HepG2 (cell line): Measurements from ENCODE around the gene TEX14. TPM values are rescaled to one million over a fixed set of nuclear protein-coding genes. Genes with fewer than 3 reads are reported as not detected.

Source experiments
- BORCS8-MEF2B ChIP-seq: sonication (generic); formaldehyde crosslinking; IDR thresholded peaks from 2 replicates; pipeline ENCODE4 v1.8.0; 2022; ENCODE audit warnings: mild to moderate bottlenecking, missing genetic modification reagents
- FOXA3 ChIP-seq: IDR thresholded peaks from 2 replicates; pipeline ENCODE4 v1.6.1; 2016; ENCODE audit warnings: missing genetic modification reagents, missing compliant biosample characterization
- GTF2F1 ChIP-seq: fragments of 150-350 bp; IDR thresholded peaks from 2 replicates; pipeline ENCODE4 v1.6.1; 2014; ENCODE audit warnings: low read length
- ISL2 ChIP-seq: sonication (generic); formaldehyde crosslinking; IDR thresholded peaks from 2 replicates; pipeline ENCODE4 v1.5.0; 2020; ENCODE audit warnings: missing genetic modification reagents
- NCOA5 ChIP-seq: sonication (generic); formaldehyde crosslinking; IDR thresholded peaks from 2 replicates; pipeline ENCODE4 v1.4.0; 2020; ENCODE audit warnings: missing genetic modification reagents
- PAF1 ChIP-seq: IDR thresholded peaks from 2 replicates; pipeline ENCODE4 v1.6.1; 2016; ENCODE audit warnings: missing genetic modification reagents, missing compliant biosample characterization
- PITX1 ChIP-seq: sonication (generic); formaldehyde crosslinking; IDR thresholded peaks from 2 replicates; pipeline ENCODE4 v1.5.1; 2020; ENCODE audit warnings: mild to moderate bottlenecking, missing genetic modification reagents
- SIX1 ChIP-seq: sonication (generic); formaldehyde crosslinking; IDR thresholded peaks from 2 replicates; pipeline ENCODE4 v1.4.0; 2020; ENCODE audit warnings: missing genetic modification reagents, borderline replicate concordance
- ZFP37 ChIP-seq: sonication (generic); formaldehyde crosslinking; IDR thresholded peaks from 2 replicates; pipeline ENCODE4 v1.4.0; 2020; ENCODE audit warnings: missing genetic modification reagents, borderline replicate concordance
- ZNF224 ChIP-seq: sonication (generic); formaldehyde crosslinking; IDR thresholded peaks from 2 replicates; pipeline ENCODE4 v1.5.0; 2020; ENCODE audit warnings: mild to moderate bottlenecking, missing genetic modification reagents
- ZNF256 ChIP-seq: sonication (generic); formaldehyde crosslinking; conservative IDR thresholded peaks from 2 replicates; pipeline ENCODE4 v1.4.0; 2020; ENCODE audit warnings: missing genetic modification reagents
- ZNF557 ChIP-seq: sonication (generic); formaldehyde crosslinking; IDR thresholded peaks from 2 replicates; pipeline ENCODE4 v1.4.0; 2020; ENCODE audit warnings: missing genetic modification reagents
- ZNF589 ChIP-seq: sonication (generic); formaldehyde crosslinking; conservative IDR thresholded peaks from 2 replicates; pipeline ENCODE4 v1.8.0; 2022; ENCODE audit warnings: mild to moderate bottlenecking, moderate library complexity, missing genetic modification reagents
- ZNF619 ChIP-seq: sonication (generic); formaldehyde crosslinking; IDR thresholded peaks from 2 replicates; pipeline ENCODE4 v1.4.0; 2020; ENCODE audit warnings: mild to moderate bottlenecking, missing genetic modification reagents
- ZSCAN20 ChIP-seq: sonication (generic); formaldehyde crosslinking; IDR thresholded peaks from 2 replicates; pipeline ENCODE4 v1.4.0; 2020; ENCODE audit warnings: missing genetic modification reagents, mild to moderate bottlenecking, borderline replicate concordance
- ZSCAN31 ChIP-seq: sonication (generic); formaldehyde crosslinking; IDR thresholded peaks from 2 replicates; pipeline ENCODE4 v1.5.0; 2020; ENCODE audit warnings: low read depth, mild to moderate bottlenecking, missing genetic modification reagents
- polyA plus RNA-seq, 8 experiments: library from polyadenylated mRNA; depleted of rRNA in 3 of 8; stranded (reverse) in 7 of 8; unstranded in 1 of 8; fragments of >200 nt; fragmentation: Illumina TruSeq in 4 of 8; extraction: Trizol in 4 of 8; gene quantifications; 2 replicates each; pipeline versions ENCODE4 v1.2.1 to v1.2.3, GENCODE V29; 2011 to 2016; ENCODE audit warnings: low read depth in 4 of 8, missing spikeins in 1 of 8, mixed read lengths in 1 of 8; ENCODE audit not compliant: insufficient read depth in 1 of 8
- total RNA-seq, 5 experiments: library from RNA; depleted of rRNA; stranded (reverse); fragments of >200 nt; fragmentation: Illumina TruSeq; extraction: Trizol; gene quantifications; 2 replicates each; pipeline ENCODE4 v1.2.3, GENCODE V29; 2016; ENCODE audit warnings: low read depth in 1 of 5
- TF ChIP-seq, protein P1 (sequence below): IDR thresholded peaks from 2 replicates; pipeline ENCODE4 v1.6.1; 2016; ENCODE audit warnings: low read depth
- TF ChIP-seq, protein P2 (sequence below): sonication (generic); formaldehyde crosslinking; IDR thresholded peaks from 2 replicates; pipeline ENCODE4 v1.5.1; 2020; ENCODE audit warnings: missing genetic modification reagents, mild to moderate bottlenecking, borderline replicate concordance
- TF ChIP-seq, protein P3 (sequence below): sonication (generic); formaldehyde crosslinking; conservative IDR thresholded peaks from 2 replicates; pipeline ENCODE4 v1.5.0; 2020; ENCODE audit warnings: missing genetic modification reagents
- TF ChIP-seq, protein P4 (sequence below): sonication (generic); formaldehyde crosslinking; IDR thresholded peaks from 2 replicates; pipeline ENCODE4 v1.4.0; 2020; ENCODE audit warnings: missing genetic modification reagents, borderline replicate concordance

The TEX14 gene
- total and polyA plus RNA-seq, 2 of the 13 experiments (the other 11 are each of a cell fraction or from before 2014, with no cell fraction given), result 0.04 to 0.07 TPM

DNA sequence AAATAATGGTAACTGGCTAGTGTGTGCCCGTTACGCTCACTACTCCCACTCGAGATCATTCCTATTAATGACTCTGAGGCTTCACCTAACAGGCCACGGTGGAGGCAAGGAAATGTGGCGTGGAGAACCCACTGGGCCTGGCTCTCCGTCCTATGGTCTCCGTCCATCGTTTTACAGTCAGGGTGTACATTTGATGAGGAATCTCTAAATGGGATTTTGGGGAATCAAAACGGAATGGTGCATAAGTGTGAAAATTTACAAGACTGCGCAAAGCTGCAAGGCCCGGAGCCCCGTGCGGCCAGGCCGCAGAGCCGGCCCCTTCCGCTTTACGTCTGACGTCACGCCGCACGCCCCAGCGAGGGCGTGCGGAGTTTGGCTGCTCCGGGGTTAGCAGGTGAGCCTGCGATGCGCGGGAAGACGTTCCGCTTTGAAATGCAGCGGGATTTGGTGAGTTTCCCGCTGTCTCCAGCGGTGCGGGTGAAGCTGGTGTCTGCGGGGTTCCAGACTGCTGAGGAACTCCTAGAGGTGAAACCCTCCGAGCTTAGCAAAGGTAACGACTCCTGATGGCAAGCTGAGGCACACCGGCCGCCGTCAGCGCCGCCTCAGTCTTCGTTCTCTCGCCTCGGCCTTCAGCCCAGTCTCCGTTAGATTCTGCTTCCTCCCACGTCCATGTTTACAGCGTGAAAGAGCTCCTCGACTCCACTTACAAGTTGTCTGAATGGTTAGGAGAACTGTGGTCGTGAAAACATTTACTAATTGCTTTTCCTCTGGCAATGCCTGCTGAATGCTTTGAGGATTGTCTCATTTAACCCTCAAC is 602 bp upstream of the TEX14 start, which contains the start of gene RAD51C (continued):
- TF ChIP-seq ZNF256 (CRISPR knock-in tag), result peak; percentile 97
- TF ChIP-seq BORCS8-MEF2B (CRISPR knock-in tag), result peak; percentile 98
- TF ChIP-seq, protein P1, sequence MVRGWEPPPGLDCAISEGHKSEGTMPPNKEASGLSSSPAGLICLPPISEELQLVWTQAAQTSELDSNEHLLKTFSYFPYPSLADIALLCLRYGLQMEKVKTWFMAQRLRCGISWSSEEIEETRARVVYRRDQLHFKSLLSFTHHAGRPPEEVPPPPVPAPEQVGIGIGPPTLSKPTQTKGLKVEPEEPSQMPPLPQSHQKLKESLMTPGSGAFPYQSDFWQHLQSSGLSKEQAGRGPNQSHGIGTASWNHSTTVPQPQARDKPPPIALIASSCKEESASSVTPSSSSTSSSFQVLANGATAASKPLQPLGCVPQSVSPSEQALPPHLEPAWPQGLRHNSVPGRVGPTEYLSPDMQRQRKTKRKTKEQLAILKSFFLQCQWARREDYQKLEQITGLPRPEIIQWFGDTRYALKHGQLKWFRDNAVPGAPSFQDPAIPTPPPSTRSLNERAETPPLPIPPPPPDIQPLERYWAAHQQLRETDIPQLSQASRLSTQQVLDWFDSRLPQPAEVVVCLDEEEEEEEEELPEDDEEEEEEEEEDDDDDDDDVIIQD (CRISPR knock-in tag), result peak; percentile 55
- peak; percentile 63; the same call in 1 of the 2 replicates for TF ChIP-seq PITX1 (CRISPR knock-in tag)
- TF ChIP-seq, protein P2, sequence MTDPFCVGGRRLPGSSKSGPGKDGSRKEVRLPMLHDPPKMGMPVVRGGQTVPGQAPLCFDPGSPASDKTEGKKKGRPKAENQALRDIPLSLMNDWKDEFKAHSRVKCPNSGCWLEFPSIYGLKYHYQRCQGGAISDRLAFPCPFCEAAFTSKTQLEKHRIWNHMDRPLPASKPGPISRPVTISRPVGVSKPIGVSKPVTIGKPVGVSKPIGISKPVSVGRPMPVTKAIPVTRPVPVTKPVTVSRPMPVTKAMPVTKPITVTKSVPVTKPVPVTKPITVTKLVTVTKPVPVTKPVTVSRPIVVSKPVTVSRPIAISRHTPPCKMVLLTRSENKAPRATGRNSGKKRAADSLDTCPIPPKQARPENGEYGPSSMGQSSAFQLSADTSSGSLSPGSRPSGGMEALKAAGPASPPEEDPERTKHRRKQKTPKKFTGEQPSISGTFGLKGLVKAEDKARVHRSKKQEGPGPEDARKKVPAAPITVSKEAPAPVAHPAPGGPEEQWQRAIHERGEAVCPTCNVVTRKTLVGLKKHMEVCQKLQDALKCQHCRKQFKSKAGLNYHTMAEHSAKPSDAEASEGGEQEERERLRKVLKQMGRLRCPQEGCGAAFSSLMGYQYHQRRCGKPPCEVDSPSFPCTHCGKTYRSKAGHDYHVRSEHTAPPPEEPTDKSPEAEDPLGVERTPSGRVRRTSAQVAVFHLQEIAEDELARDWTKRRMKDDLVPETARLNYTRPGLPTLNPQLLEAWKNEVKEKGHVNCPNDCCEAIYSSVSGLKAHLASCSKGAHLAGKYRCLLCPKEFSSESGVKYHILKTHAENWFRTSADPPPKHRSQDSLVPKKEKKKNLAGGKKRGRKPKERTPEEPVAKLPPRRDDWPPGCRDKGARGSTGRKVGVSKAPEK (CRISPR knock-in tag), result no peak
- TF ChIP-seq SIX1 (CRISPR knock-in tag), result peak; percentile 50; the same call in 1 of the 2 replicates
- TF ChIP-seq ZFP37 (CRISPR knock-in tag), result peak; percentile 78; the same call in 1 of the 2 replicates
- peak; percentile 82; the same call in 1 of the 2 replicates for TF ChIP-seq ZNF589 (CRISPR knock-in tag)
- TF ChIP-seq GTF2F1, result no peak
- TF ChIP-seq NCOA5 (CRISPR knock-in tag), result no peak
- TF ChIP-seq FOXA3, result peak; percentile 17
- peak; percentile 95 for TF ChIP-seq ZSCAN31
- TF ChIP-seq PAF1, result no peak
- TF ChIP-seq ZNF557 (CRISPR knock-in tag), result peak; percentile 98
- peak; percentile 81 for TF ChIP-seq ZNF619 (CRISPR knock-in tag)
- TF ChIP-seq ISL2 (CRISPR knock-in tag), result peak; percentile 87
- peak; percentile 94; the same call in 1 of the 2 replicates for TF ChIP-seq ZNF224 (CRISPR knock-in tag)
- TF ChIP-seq, protein P3, sequence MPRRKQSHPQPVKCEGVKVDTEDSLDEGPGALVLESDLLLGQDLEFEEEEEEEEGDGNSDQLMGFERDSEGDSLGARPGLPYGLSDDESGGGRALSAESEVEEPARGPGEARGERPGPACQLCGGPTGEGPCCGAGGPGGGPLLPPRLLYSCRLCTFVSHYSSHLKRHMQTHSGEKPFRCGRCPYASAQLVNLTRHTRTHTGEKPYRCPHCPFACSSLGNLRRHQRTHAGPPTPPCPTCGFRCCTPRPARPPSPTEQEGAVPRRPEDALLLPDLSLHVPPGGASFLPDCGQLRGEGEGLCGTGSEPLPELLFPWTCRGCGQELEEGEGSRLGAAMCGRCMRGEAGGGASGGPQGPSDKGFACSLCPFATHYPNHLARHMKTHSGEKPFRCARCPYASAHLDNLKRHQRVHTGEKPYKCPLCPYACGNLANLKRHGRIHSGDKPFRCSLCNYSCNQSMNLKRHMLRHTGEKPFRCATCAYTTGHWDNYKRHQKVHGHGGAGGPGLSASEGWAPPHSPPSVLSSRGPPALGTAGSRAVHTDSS, result no peak
- TF ChIP-seq, protein P4, sequence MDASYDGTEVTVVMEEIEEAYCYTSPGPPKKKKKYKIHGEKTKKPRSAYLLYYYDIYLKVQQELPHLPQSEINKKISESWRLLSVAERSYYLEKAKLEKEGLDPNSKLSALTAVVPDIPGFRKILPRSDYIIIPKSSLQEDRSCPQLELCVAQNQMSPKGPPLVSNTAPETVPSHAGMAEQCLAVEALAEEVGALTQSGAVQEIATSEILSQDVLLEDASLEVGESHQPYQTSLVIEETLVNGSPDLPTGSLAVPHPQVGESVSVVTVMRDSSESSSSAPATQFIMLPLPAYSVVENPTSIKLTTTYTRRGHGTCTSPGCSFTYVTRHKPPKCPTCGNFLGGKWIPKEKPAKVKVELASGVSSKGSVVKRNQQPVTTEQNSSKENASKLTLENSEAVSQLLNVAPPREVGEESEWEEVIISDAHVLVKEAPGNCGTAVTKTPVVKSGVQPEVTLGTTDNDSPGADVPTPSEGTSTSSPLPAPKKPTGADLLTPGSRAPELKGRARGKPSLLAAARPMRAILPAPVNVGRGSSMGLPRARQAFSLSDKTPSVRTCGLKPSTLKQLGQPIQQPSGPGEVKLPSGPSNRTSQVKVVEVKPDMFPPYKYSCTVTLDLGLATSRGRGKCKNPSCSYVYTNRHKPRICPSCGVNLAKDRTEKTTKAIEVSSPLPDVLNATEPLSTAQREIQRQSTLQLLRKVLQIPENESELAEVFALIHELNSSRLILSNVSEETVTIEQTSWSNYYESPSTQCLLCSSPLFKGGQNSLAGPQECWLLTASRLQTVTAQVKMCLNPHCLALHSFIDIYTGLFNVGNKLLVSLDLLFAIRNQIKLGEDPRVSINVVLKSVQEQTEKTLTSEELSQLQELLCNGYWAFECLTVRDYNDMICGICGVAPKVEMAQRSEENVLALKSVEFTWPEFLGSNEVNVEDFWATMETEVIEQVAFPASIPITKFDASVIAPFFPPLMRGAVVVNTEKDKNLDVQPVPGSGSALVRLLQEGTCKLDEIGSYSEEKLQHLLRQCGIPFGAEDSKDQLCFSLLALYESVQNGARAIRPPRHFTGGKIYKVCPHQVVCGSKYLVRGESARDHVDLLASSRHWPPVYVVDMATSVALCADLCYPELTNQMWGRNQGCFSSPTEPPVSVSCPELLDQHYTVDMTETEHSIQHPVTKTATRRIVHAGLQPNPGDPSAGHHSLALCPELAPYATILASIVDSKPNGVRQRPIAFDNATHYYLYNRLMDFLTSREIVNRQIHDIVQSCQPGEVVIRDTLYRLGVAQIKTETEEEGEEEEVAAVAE (CRISPR knock-in tag), result peak; percentile 81
- TF ChIP-seq ZSCAN20 (CRISPR knock-in tag), result peak; percentile 98
